Heart left ventricle (tissue), 16 donors: ENCODE results near the gene CFAP69. TPM values are rescaled to one million over a fixed set of nuclear protein-coding genes. Genes with fewer than 3 reads are reported as not detected.
A peak's percentile ranks its signal among the peaks of the same experiment; 100 is the strongest.

Source experiments
- ATAC-seq, 4 donors: fragments of 200-7000 bp; cut with Tn5 transposase; one replicate each; pipeline ENCODE4 v1.9.1; 2020 to 2022; ENCODE audit warnings: moderate library complexity in 4 of 4, mild to moderate bottlenecking in 3 of 4, moderate number of reproducible peaks in 1 of 4
- DNase-seq, 5 donors: peaks; one replicate each; pipeline ENCODE4 v3.0.0-alpha.2; 2020
- H3K27ac ChIP-seq, 12 donors: fragments of 200-600 bp; sonication (generic) in 4 of 12; one replicate each; pipeline versions ENCODE4 v1.5.0 to v1.8.0; 2016 to 2022; ENCODE audit warnings: mild to moderate bottlenecking in 2 of 12
- H3K27me3 ChIP-seq, 9 donors: fragments of 200-600 bp; sonication (generic) in 2 of 9; one replicate each; pipeline versions ENCODE4 v1.5.1 to v1.8.0; 2016 to 2022; ENCODE audit warnings: mild to moderate bottlenecking in 3 of 9
- H3K36me3 ChIP-seq, 9 donors: fragments of 200-600 bp; sonication (generic) in 2 of 9; one replicate each; pipeline versions ENCODE4 v1.5.0 to v1.8.0; 2018 to 2022; ENCODE audit warnings: mild to moderate bottlenecking in 2 of 9
- H3K4me1 ChIP-seq, 12 donors: fragments of 200-600 bp; sonication (generic) in 4 of 12; one replicate each; pipeline versions ENCODE4 v1.5.0 to v1.8.0; 2016 to 2022; ENCODE audit warnings: mild to moderate bottlenecking in 3 of 12
- H3K4me3 ChIP-seq, 12 donors: fragments of 200-600 bp; sonication (generic) in 4 of 12; one replicate each; pipeline versions ENCODE4 v1.5.0 to v1.8.0; 2017 to 2022; ENCODE audit warnings: mild to moderate bottlenecking in 9 of 12, moderate library complexity in 4 of 12
- H3K9me3 ChIP-seq, 12 donors: fragments of 200-600 bp; sonication (generic) in 4 of 12; one replicate each; pipeline versions ENCODE4 v1.5.0 to v1.8.0; 2016 to 2022; ENCODE audit warnings: mild to moderate bottlenecking in 1 of 12
- POLR2A ChIP-seq, 2 donors: fragments of 450-650 bp; IDR thresholded peaks; one replicate each; pipeline ENCODE4 v1.6.1; 2017; ENCODE audit warnings: antibody characterized with exemption in 2 of 2, mild to moderate bottlenecking in 2 of 2, moderate library complexity in 2 of 2
- WGBS, 4 donors: extraction: QIAGEN DNeasy Blood & Tissue Kit in 2 of 4; methylation state at CpG; one replicate each; pipeline versions ENCODE4 v1.1.5 to v1.1.7; 2013 to 2018; 5-methylcytosine and 5-hydroxymethylcytosine counted together
- intact Hi-C, 10 donors: fragments of 100-400 bp; cut with DNase I; formaldehyde crosslinking; loops; one replicate each; pipeline versions ENCODE4 v1.11.1 to v1.14.2; 2022
- polyA plus RNA-seq, 2 donors: library from polyadenylated mRNA; stranded (reverse); fragments of 200-250 nt; gene quantifications; one replicate each; pipeline ENCODE4 v1.2.3, GENCODE V29; 2013
- total RNA-seq, 9 donors: library from RNA; depleted of rRNA in 2 of 9; stranded (reverse); fragments of >200 nt in 2 of 9; fragmentation: NEBNext Ultra II Directional in 3 of 9; extraction: Animal tissue kit (Norgen Biotek cat#: 25700) in 3 of 9; gene quantifications; one replicate each; pipeline versions ENCODE4 v1.1.0 to v1.2.4, GENCODE V29; 2016 to 2023
- TF ChIP-seq, protein P1 (sequence below), 12 donors: fragments of 200-600 bp; sonication (generic) in 4 of 12; IDR thresholded peaks; one replicate each; pipeline versions ENCODE4 v1.5.0 to v1.8.0; 2018 to 2022; ENCODE audit warnings: antibody characterized with exemption in 12 of 12, mild to moderate bottlenecking in 5 of 12
- donor health status: ischemic (EF 13 %, LVEDD 7.1; RV severe dilation, severe dysfunction).
- donor health status: healthy with polysubstance abuse.
- donor health status: DM: no; HTN: yes; CAD: no.
- donor health status: DM: no; HTN: no; CAD: no.
- donor health status: ischemic (EF 25% LVEDD 6.9; RV normal size, moderate dysfunction).
- donor health status: ischemic (EF 25% LVEDD 5.7; RV mildly dilated, moderate dysfunction).
- donor health status: healthy.
- donor health status: DM: yes; HTN: yes; CAD: no.
- donor health status: ischemic (EF 35%, LVEDD 5.7; RV mildly dilated, moderate dysfunction).
- donor health status: nonischemic (EF 11% LVEDD 7.7; RV severe dilation, severe dysfunction).
- donor health status: DM: yes; HTN: yes; CAD: no.
- donor health status: PGD.
- donor health status: ischemic (EF 29% LVEDD 5.4; RV normal size, mild dysfunction).
- donor health status: nonischemic (EF 23%, LVEDD 6.1; RV moderate dilation, normal function).

Gene CFAP69
- total and polyA plus RNA-seq, 11 donors, result 1.0 to 4.5 (median 2.6) TPM

DNA sequence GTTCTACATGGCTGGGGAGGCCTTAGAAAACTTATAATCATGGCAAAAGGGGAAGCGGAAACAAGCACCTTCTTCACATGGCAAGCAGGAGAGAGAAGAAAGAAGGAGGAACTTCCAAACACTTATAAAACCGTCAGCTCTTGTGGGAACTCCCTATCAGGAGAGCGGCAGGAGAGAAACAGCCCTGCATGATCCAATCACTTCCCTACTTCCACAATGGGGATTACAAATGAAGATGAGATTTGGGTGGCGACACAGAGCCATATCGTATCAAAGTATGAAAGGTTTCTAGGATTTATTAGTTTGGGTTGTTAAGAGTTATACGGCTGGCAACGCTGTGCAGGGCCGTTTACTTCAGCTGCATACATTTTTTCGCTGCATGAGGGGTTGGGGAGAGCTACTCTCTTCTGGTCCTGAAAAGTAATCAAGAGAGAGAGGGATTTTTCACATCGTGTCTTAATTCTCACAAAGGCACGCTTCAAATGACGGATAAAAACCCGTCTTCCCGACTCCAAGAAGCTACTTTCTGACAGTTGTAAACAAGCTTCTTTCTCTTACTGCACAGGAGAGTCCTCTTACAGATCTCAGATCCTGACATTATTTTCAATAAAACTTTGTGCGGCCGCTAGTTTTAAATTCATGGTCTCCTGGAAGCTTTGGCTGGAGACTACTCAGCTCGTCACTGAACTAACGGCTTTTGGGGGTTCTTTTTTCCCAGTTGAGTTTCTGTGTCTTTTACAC lies 100.8 kb downstream of the CFAP69 start:
- TF ChIP-seq, protein P1, sequence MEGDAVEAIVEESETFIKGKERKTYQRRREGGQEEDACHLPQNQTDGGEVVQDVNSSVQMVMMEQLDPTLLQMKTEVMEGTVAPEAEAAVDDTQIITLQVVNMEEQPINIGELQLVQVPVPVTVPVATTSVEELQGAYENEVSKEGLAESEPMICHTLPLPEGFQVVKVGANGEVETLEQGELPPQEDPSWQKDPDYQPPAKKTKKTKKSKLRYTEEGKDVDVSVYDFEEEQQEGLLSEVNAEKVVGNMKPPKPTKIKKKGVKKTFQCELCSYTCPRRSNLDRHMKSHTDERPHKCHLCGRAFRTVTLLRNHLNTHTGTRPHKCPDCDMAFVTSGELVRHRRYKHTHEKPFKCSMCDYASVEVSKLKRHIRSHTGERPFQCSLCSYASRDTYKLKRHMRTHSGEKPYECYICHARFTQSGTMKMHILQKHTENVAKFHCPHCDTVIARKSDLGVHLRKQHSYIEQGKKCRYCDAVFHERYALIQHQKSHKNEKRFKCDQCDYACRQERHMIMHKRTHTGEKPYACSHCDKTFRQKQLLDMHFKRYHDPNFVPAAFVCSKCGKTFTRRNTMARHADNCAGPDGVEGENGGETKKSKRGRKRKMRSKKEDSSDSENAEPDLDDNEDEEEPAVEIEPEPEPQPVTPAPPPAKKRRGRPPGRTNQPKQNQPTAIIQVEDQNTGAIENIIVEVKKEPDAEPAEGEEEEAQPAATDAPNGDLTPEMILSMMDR (IDR thresholded peaks at IDR 0.05), result no peak
- TF ChIP-seq POLR2A (IDR thresholded peaks at IDR 0.05), result no peak
- H3K27ac ChIP-seq, result peak overlapping the region; percentile 14 to 87 (median 81)
- H3K4me3 ChIP-seq, result peak overlapping the region; percentile 57 to 86 (median 77)
- no peaks in the 10 kb centered on the region for H3K36me3 ChIP-seq
- no peaks in the 10 kb centered on the region for H3K27me3 ChIP-seq
- WGBS, 4 donors, result 8 to 11% (median 9%) methylated on average over 18 of the region's 18 CpGs
- peak in 1 of 5 donors; percentile 4 for DNase-seq
- peaks cover 0 to 20% (median 12%) of the 10 kb centered on the region in 12 donors for H3K4me1 ChIP-seq
- peak; percentile 12 to 45 (median 32) for ATAC-seq
- intact Hi-C loops, result loop anchor here in 9 of 10 donors (1.0 to 10.0 kb wide), 5 partner anchors 57 to 62 kb away; partner anchors contain the start of gene CLDN12 (in 8 of the 9)
- H3K9me3 ChIP-seq, result no peaks in the 10 kb centered on the region

DNA sequence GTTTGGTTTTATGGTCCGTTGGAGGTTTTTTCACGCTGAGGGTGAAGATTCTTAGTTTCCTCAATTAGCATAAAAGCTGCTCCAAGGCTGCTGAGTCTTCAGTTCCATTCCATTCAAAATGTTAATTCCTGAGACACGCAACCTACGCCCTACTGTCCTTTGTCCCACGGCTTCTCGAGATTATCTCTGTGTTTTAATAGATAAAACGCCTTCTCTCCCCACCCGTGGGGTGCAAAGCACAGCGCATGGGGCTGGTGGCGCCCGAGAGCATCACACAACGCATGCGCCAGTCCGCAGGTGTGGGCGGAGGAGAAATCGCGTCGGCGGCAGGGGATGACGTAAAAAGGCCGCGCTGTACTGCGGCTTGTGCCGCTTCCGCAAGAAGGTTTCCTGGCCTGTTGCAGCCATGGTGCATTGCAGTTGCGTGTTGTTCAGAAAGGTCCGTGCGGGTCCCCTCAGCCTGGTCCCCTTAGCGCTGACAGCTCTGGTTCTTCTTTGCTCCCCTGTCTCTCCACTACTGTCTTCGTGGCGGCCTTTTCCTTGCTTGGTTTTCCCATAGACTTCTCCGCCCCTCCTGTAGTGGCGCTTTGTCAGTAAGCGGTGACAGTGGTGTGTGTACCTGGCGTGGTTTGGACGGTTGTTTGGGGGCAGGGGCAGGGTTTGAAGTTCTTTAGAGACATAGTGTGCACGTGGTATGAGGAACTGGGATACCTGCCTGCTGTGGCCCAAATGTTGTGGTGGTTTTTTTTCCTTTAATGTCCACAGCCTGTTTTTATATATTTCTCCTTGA lies 101.6 kb downstream of the CFAP69 start, which contains the start of gene GTPBP10:
GTPBP10 (plus strand) TSS at position 381 of the 790 bp plus-strand sequence; CDS start at position 407, 26 bp downstream.
- peak within 1 kb of the TSS; percentile 14 to 87 (median 81) for H3K27ac ChIP-seq
- peaks cover 0 to 20% (median 12%) of the 10 kb centered on the region in 12 donors for H3K4me1 ChIP-seq
- TF ChIP-seq, protein P1 (IDR thresholded peaks at IDR 0.05), result peak; percentile 53 to 91 (median 69)
- peak in 1 of 2 donors; percentile 74 for TF ChIP-seq POLR2A (IDR thresholded peaks at IDR 0.05)
- DNase-seq, result peak; percentile 94 to 97 (median 95)
- 0% methylated on average over 37 of the region's 37 CpGs for WGBS, 4 donors
- H3K4me3 ChIP-seq, result peak within 1 kb of the TSS; percentile 57 to 86 (median 77)
- H3K9me3 ChIP-seq, result no peaks in the 10 kb centered on the region
- peak; percentile 100 for ATAC-seq
- intact Hi-C loops, result loop anchor here in 9 of 10 donors (1.0 to 10.0 kb wide), 5 partner anchors 56 to 61 kb away; partner anchors contain the start of gene CLDN12 (in 8 of the 9)
- H3K27me3 ChIP-seq, result no peaks in the 10 kb centered on the region
- H3K36me3 ChIP-seq, result no peaks in the 10 kb centered on the region

DNA sequence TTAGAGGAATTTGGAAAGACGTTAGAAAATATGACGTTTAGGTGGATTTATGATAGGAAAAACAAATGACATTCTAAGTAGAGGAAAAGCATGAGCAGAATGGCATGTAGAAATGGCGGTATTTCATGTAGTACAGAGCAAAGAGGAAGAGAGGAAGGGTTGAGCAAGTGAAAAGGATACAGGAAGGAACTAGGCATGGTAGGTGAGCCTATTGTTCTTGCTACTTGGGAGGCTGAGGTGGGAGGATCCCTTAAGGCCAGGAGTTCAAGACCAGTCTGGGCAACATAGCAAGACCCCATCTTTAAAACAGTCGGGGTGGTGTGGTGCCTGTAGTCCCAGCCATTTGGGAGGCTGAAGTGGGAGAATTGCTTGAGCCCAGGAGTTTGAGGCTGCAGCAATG lies 102.8 kb downstream of the CFAP69 start:
- peaks cover 0 to 4% (median 0%) of the 10 kb centered on the region in 9 donors for H3K36me3 ChIP-seq
- intact Hi-C loops, result loop anchor here in 8 of 10 donors (2.0 to 10.0 kb wide), 4 partner anchors 55 to 60 kb away; partner anchors contain the start of gene CLDN12 (in 7 of the 8)
- no peak for DNase-seq
- WGBS, 4 donors, result 73 to 79% (median 74%) methylated on average over 4 of the region's 4 CpGs
- no peaks in the 10 kb centered on the region for H3K9me3 ChIP-seq
- TF ChIP-seq POLR2A (IDR thresholded peaks at IDR 0.05), result no peak
- TF ChIP-seq, protein P1 (IDR thresholded peaks at IDR 0.05), result no peak
- H3K4me1 ChIP-seq, result peaks cover 0 to 20% (median 12%) of the 10 kb centered on the region in 12 donors
- H3K27ac ChIP-seq, result no peak overlapping the region
- ATAC-seq, result no peak
- H3K4me3 ChIP-seq, result peak overlapping the region in 5 of 12 donors; percentile 69 to 86 (median 75)
- no peaks in the 10 kb centered on the region for H3K27me3 ChIP-seq
